ENCODE results near the gene CD300LB.
"Not testable (repeated sequence)": the region's sequence is repeated elsewhere in the genome, so short reads cannot be mapped to it uniquely, and the experiment has no call there.

CD300LB gene

DNA sequence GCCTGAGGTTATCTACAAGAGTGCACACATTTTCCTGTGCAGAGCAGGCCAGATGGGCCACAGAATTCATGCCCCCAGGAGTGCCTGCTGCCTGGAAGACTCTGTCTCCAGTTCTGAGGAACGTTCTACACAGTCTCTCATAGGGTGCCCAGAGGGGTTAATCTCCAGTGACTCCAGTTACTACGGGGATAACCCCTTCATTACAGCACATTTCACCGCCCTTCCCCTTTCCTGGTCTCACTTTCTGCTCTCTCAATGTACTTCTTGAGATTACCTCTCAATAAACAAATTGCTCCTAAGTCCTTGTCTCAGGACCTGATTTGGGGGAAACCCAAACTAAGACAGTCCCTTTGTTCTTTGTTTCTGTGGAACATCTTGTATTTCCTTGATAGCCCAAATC is 30.3 kb upstream of the CD300LB start:
- H3K27me3 ChIP-seq (ENCODE audit: control insufficient read depth, low read length) = no peaks in the 10 kb centered on the region

GRCh38 chr17:74558882-74559519 is 27.7 kb upstream of the CD300LB start:
- no peak overlapping the region for H3K27ac ChIP-seq (ENCODE audit: low read depth, low read length)
- no peak overlapping the region for H3K4me2 ChIP-seq (ENCODE audit: low read length)
- no peaks in the 10 kb centered on the region for H4K20me1 ChIP-seq (ENCODE audit: control insufficient read depth, insufficient read depth, low read depth, low read length)
- H3K9me3 ChIP-seq (ENCODE audit: control insufficient read depth, insufficient read depth, low read length) = no peaks in the 10 kb centered on the region
- no peaks in the 10 kb centered on the region for H3K4me1 ChIP-seq (ENCODE audit: control insufficient read depth, low read length)
- no peak overlapping the region for H3K4me3 ChIP-seq (ENCODE audit: low read length)
- H3K9me2 ChIP-seq (replicated peaks; ENCODE audit: control insufficient read depth, low read length) = no peaks in the 10 kb centered on the region
- H3K79me2 ChIP-seq (ENCODE audit: control insufficient read depth, low read length) = no peaks in the 10 kb centered on the region
- TF ChIP-seq, protein P1, sequence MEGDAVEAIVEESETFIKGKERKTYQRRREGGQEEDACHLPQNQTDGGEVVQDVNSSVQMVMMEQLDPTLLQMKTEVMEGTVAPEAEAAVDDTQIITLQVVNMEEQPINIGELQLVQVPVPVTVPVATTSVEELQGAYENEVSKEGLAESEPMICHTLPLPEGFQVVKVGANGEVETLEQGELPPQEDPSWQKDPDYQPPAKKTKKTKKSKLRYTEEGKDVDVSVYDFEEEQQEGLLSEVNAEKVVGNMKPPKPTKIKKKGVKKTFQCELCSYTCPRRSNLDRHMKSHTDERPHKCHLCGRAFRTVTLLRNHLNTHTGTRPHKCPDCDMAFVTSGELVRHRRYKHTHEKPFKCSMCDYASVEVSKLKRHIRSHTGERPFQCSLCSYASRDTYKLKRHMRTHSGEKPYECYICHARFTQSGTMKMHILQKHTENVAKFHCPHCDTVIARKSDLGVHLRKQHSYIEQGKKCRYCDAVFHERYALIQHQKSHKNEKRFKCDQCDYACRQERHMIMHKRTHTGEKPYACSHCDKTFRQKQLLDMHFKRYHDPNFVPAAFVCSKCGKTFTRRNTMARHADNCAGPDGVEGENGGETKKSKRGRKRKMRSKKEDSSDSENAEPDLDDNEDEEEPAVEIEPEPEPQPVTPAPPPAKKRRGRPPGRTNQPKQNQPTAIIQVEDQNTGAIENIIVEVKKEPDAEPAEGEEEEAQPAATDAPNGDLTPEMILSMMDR (IDR thresholded peaks at IDR 0.05; ENCODE audit: low read depth, low read length, poor library complexity, severe bottlenecking) = no peak
- TF ChIP-seq EZH2phosphoT487 (IDR thresholded peaks at IDR 0.05; ENCODE audit: borderline replicate concordance, low read length) = no peak
- H3F3A ChIP-seq (ENCODE audit: control insufficient read depth, insufficient read depth) = no peaks in the 10 kb centered on the region
- H3K27me3 ChIP-seq (ENCODE audit: control insufficient read depth, low read length) = no peaks in the 10 kb centered on the region
- H3K36me3 ChIP-seq (ENCODE audit: control insufficient read depth, low read length) = no peaks in the 10 kb centered on the region

More for the DNA sequence above, 30.3 kb upstream of the CD300LB start:
- H3F3A ChIP-seq (ENCODE audit: control insufficient read depth, insufficient read depth) = no peaks in the 10 kb centered on the region
- H3K36me3 ChIP-seq (ENCODE audit: control insufficient read depth, low read length) = no peaks in the 10 kb centered on the region
- H3K79me2 ChIP-seq (ENCODE audit: control insufficient read depth, low read length) = no peaks in the 10 kb centered on the region
- H3K4me3 ChIP-seq (ENCODE audit: low read length) = no peak overlapping the region
- no peak overlapping the region for H3K27ac ChIP-seq (ENCODE audit: low read depth, low read length)
- TF ChIP-seq EZH2phosphoT487 (IDR thresholded peaks at IDR 0.05; ENCODE audit: borderline replicate concordance, low read length) = no peak
- TF ChIP-seq, protein P1 (IDR thresholded peaks at IDR 0.05; ENCODE audit: low read depth, low read length, poor library complexity, severe bottlenecking) = no peak
- H3K9me3 ChIP-seq (ENCODE audit: control insufficient read depth, insufficient read depth, low read length) = no peaks in the 10 kb centered on the region
- H4K20me1 ChIP-seq (ENCODE audit: control insufficient read depth, insufficient read depth, low read depth, low read length) = no peaks in the 10 kb centered on the region
- H3K9me2 ChIP-seq (replicated peaks; ENCODE audit: control insufficient read depth, low read length) = no peaks in the 10 kb centered on the region
- no peaks in the 10 kb centered on the region for H3K4me1 ChIP-seq (ENCODE audit: control insufficient read depth, low read length)
- H3K4me2 ChIP-seq (ENCODE audit: low read length) = no peak overlapping the region

DNA sequence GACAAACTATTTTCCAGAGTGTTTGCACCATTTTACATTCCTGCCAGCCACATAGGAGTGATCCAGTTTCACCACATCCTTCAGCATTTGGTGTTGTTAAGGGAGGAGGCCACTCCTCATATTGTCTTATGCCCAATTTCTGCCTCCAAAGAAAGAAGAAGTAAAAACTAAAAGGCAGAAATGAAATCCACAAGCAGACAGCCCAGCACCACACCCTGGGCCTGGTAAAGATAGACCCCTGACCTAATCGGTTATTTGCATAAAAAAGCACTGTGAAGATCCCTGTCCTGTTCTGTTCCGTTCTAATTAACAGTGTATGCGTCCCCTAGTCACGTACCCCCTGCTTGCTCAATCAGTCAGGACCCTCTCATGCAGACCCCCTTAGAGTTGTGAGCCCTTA is 27.1 kb upstream of the CD300LB start:
- not testable (repeated sequence) for H3K9me2 ChIP-seq (replicated peaks; ENCODE audit: control insufficient read depth, low read length); H3K36me3 ChIP-seq (ENCODE audit: control insufficient read depth, low read length); H3K4me3 ChIP-seq (ENCODE audit: low read length); H3K9me3 ChIP-seq (ENCODE audit: control insufficient read depth, insufficient read depth, low read length); H3K27ac ChIP-seq (ENCODE audit: low read depth, low read length); H3F3A ChIP-seq (ENCODE audit: control insufficient read depth, insufficient read depth); H3K4me1 ChIP-seq (ENCODE audit: control insufficient read depth, low read length); H4K20me1 ChIP-seq (ENCODE audit: control insufficient read depth, insufficient read depth, low read depth, low read length); H3K27me3 ChIP-seq (ENCODE audit: control insufficient read depth, low read length); H3K4me2 ChIP-seq (ENCODE audit: low read length); H3K79me2 ChIP-seq (ENCODE audit: control insufficient read depth, low read length)

DNA sequence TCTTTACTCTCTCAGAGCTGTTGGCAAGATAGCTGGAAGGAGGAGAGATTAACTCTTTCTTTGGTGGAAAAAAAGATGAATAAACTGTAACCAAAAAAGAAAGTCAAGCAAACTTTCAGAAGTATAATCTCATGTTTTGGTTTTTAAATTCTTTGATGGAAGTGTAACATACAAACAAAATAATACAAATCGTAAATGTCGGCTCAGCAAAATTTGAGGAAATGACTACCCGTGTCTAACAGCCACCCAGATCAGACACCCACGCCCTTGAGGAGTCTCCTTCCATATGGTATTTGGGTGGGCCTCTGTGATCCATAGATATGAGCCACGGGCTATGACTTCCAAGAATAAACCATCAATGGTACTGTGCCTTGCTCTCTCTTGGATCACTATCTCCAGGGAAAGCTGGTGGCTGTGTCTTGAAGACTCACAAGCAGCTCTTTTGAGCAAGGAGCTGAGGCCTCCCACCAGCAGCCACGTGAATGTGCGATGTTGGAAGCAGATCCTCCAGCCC is 24.2 kb upstream of the CD300LB start:
- no peak overlapping the region for H3K27ac ChIP-seq (ENCODE audit: low read depth, low read length)
- no peaks in the 10 kb centered on the region for H3K9me2 ChIP-seq (replicated peaks; ENCODE audit: control insufficient read depth, low read length)
- H3F3A ChIP-seq (ENCODE audit: control insufficient read depth, insufficient read depth) = no peaks in the 10 kb centered on the region
- H3K4me1 ChIP-seq (ENCODE audit: control insufficient read depth, low read length) = no peaks in the 10 kb centered on the region
- no peak overlapping the region for H3K4me2 ChIP-seq (ENCODE audit: low read length)
- no peaks in the 10 kb centered on the region for H4K20me1 ChIP-seq (ENCODE audit: control insufficient read depth, insufficient read depth, low read depth, low read length)
- TF ChIP-seq, protein P1 (IDR thresholded peaks at IDR 0.05; ENCODE audit: low read depth, low read length, poor library complexity, severe bottlenecking) = no peak
- TF ChIP-seq EZH2phosphoT487 (IDR thresholded peaks at IDR 0.05; ENCODE audit: borderline replicate concordance, low read length) = no peak
- no peaks in the 10 kb centered on the region for H3K9me3 ChIP-seq (ENCODE audit: control insufficient read depth, insufficient read depth, low read length)
- no peak overlapping the region for H3K4me3 ChIP-seq (ENCODE audit: low read length)
- H3K36me3 ChIP-seq (ENCODE audit: control insufficient read depth, low read length) = no peaks in the 10 kb centered on the region
- no peaks in the 10 kb centered on the region for H3K27me3 ChIP-seq (ENCODE audit: control insufficient read depth, low read length)
- H3K79me2 ChIP-seq (ENCODE audit: control insufficient read depth, low read length) = no peaks in the 10 kb centered on the region

All from DOHH2 (cell line).